RKO (cell line): Measurements from ENCODE around the gene DLST.
"Not testable (repeated sequence)": the region's sequence is repeated elsewhere in the genome, so short reads cannot be mapped to it uniquely, and the experiment has no call there.

ENCODE experiments used
- DNase-seq: peaks from one replicate; pipeline ENCODE4 v3.0.0-alpha.2; 2016; ENCODE audit warnings: low spot score

Gene DLST

DNA sequence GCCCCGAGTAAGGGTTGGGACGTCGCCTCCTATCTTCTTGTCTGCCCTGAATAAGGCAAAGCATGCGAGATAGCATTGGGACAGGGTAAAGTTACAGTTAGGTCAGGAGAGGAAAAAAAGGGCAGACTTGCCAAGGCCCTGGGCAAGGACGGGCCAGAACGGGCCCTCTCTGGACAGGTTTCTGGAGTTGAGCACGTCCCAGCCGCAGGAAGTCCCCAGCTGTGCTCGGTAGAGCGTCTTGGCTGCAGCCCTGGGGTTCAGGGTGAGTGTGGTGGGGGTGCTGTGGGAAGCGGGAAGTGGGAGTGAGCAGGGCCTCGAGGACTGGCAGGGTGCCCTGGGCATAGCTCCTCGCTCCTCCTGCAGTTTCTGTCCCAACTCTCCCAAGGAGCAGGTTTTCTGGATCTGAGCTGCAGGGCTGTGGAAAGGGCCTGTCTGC lies 35.9 kb downstream of the DLST start:
- DNase-seq = no peak

- no peak for DNase-seq
Measured at GRCh38 chr14:74918380-74918779, 36.7 kb downstream of the DLST start.

DNA sequence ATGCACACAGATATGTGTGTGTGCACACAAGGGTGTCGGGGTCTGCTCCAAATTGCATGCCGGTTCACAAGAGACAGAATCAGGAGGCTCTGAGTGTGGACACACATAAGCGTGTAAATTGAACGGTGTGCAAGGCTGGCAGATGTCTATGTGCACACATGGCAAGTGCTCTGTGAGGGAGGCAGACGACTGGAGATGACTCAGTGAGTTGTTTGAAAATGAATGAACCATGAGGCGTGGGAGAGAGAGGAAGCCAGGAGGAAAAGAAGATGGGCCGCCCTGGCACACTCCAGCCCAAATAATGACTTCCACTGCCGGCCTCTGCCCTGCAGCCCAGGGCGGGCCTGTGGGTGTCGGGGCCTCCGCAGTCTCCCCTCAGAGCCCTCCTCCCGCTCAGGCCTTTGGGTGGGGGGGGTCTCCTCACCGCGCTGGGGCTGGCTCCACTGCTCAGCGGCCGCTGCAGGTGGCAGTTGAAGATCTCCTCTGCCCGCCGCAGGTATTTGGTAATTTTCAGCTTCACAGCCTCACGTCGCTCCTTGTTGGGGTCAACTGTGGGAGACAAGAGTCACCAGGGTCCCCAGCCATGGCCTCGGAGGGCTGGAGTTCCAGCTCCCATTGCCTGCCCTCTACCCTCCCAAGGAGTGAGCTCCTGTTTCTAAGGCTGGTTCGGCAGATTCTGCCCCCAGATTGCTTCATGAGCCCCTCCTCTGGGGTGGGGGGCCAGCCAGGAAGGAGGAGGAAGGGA lies 37.9 kb downstream of the DLST start:
- DNase-seq = no peak

DNA sequence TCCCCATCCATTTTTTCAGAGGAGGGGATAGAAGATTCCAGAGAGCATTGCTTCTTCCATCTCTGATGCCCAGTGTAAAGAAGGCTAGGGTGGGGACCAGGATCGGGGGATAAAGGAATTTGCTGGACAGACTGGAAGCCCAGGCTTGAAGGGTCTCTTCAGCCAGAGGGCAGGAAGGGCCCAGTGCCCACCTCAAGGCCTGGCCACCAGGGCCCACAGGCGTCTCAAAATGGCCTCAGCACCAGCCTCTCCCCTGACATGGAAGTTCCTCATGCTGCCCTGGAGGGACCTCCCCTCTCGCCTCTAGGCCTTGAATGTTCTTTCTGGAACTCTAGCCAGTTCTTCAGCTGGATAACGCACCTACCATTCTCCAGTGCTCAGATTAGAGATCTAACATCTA lies 38.6 kb downstream of the DLST start:
- no peak for DNase-seq

DNA sequence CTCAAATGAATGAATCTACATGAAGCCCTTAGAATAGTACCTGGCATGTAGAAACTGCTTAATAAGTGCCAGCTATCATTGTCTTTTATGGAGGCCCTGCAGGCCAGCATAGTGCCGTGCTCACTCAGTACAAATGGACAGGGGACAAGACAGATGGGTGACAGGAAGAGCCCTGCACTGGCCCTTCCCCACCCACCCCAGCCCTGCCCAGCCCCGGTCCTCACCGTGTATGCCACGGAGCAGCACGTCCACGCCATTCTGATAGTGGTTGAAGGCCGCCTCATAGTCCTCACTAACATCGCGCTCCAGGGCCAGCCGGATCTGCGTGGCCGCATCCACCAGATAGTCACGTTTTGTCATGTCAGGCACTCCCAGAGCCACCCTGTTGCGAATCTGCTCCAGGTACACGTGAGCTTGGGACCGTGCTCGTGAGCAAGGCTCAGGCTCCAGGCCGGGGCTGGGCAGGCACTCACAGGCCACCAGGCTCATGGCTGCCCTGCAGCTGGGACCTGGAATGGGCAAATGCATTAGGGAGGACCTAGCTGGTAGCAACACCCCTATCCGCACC lies 39.4 kb downstream of the DLST start:
- no peak for DNase-seq

- DNase-seq = no peak
Measured at GRCh38 chr14:74921987-74922751, 40.5 kb downstream of the DLST start.

GRCh38 chr14:74922752-74923401 lies 41.2 kb downstream of the DLST start, which contains the start of gene RPS6KL1:
Gene RPS6KL1, minus strand, starts transcription at chr14:74923260. Its CDS starts 1,719 bp downstream, at chr14:74921541.
- peak; percentile 91 for DNase-seq

DNA sequence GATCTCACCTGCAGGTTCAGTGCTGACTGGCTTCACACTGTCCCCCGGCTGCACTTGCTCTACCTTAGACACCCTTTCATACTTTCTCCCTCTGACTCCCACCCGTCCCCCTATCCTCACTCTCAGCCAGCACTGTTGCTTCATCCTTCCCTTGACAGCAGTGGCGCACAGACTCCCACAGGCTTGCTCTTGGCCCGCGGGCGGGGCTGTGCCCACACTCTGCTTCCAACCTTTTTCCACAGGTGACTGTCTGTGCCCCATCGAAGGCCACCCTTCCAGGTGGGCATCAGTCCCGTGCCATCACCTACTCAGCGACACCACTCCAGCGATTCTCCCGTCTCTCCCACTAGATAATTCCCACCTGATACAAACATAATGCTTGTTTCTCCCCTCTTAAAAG lies 42.3 kb downstream of the DLST start:
- no peak for DNase-seq

GRCh38 chr14:74927225-74927624 lies 45.5 kb downstream of the DLST start:
- DNase-seq = no peak

GRCh38 chr14:74929242-74929641 lies 47.5 kb downstream of the DLST start:
- no peak for DNase-seq

DNA sequence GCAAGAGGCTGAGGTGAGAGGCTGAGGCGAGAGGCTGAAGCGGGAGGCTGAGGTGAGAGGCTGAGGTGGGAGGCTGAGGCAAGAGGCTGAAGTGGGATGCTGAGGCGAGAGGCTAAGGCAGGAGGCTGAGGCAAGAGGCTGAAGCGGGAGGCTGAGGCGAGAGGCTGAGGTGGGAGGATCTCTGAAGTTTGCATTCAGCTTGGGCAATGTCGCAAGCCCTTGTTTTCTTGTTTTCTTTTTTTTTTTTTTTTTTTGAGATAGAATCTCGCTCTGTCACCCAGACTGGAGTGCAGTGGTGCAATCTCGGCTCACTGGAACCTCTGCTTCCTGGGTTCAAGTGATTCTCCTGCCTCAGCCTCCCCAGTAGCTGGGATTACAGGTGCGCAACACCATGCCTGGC lies 50.0 kb downstream of the DLST start:
- DNase-seq = not testable (repeated sequence)

GRCh38 chr14:74932401-74932901 lies 50.7 kb downstream of the DLST start:
- no peak for DNase-seq

DNA sequence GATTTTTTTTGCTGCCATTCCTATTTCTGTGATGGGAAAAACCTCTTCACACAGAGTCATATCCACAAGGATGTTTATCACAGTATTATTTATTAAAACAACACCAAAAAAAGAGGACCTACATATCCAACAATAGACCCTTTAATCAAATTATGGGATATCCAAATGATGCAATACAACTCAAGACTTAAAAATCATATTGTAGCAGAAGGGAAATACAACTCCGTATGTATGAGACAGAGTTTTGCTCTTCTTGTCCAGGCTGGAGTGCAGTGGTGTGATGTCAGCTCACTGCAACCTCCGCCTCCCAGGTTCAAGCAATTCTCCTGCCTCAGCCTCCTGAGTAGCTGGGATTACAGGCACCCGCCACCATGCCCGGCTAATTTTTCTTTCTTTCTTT lies 51.2 kb downstream of the DLST start:
- DNase-seq = not testable (repeated sequence)

GRCh38 chr14:74934041-74934440 lies 52.3 kb downstream of the DLST start:
- no peak for DNase-seq

DNA sequence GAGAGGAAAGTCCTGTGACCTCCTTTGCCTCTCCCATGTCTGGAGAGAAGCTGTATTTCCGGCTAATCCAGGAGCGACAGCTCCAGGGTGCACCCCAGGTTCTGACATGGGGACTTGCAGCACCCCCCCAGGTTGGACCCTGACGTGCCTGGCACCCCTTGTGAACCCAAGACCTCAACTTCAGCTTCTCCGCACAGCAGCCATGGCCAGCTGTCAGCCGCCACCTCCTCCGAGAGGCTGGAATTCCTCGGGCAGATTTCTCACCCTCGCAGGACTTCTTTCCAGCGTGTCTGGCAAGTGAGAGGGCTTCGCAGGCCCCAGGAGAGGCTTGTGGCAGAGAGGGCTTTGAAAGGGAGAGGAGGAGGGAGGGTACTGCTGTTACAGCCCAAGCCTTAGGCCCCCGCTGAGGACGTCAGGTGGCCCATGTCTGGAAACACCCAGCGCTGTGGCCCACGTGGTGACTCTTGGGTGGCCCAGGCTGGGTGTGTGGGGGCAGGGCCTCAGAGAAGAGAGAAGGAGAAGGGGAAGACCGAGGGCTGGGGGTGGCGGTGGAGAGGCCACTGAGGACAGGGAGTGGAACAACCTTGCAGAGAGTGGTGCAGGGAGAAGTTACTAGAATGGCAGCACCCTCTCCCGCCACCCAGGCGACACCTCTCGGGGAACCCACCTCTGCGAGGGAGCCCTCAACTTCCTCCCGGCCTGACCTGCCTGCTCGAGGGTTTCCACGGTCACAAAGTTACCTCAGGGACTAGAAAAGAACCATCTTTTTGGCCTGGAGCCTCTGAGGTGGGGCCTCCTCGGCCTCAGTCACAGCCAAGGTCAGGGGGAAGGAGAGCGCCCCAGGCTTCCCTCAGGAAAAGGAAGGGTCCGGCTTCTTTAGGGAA lies 53.0 kb downstream of the DLST start:
- DNase-seq = no peak

- DNase-seq = no peak
Measured at GRCh38 chr14:74935360-74935680, 53.6 kb downstream of the DLST start.

- DNase-seq = no peak
Measured at GRCh38 chr14:74936151-74936550, 54.4 kb downstream of the DLST start.

DNA sequence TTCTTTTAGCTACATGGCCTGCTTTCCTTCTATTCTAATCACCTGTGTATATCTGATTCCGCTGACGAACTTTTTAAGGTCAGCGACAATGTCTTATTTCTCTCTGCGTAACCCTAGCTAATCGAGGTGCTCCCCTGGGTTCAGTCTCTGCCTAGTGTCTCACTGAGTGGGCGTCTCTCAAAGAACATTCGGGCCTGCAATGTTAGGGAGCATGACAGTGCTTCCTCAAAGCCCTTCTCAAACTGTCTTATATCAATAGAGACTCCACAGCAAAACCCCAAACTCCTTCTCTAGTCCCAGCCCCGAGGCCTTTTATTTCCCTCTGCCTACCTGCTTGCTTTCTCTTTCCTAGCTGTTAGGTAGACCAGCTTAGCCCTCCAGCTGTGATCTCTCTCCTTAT lies 55.0 kb downstream of the DLST start:
- no peak for DNase-seq

- DNase-seq = no peak
Measured at GRCh38 chr14:74937171-74937570, 55.5 kb downstream of the DLST start.

GRCh38 chr14:74938531-74939495 lies 57.1 kb downstream of the DLST start:
- no peak for DNase-seq
